Kidney tubule cell (primary cell): ENCODE measurements around the gene GPSM1.

Source experiments
- DNase-seq: peaks from one replicate; pipeline ENCODE4 v3.0.0-alpha.2; 2018; ENCODE audit warnings: low spot score

Gene GPSM1

GRCh38 chr9:136332482-136332983 is 5.2 kb downstream of the GPSM1 start:
- no peak for DNase-seq

- DNase-seq, result no peak
Observed at GRCh38 chr9:136333045-136333444, 5.7 kb downstream of the GPSM1 start.

GRCh38 chr9:136333486-136333885 is 6.1 kb downstream of the GPSM1 start:
- DNase-seq, result no peak

- DNase-seq, result no peak
Observed at GRCh38 chr9:136334541-136334940, 7.2 kb downstream of the GPSM1 start.

- DNase-seq, result no peak
Observed at GRCh38 chr9:136335296-136336155, 8.2 kb downstream of the GPSM1 start.

GRCh38 chr9:136336156-136336870 is 9.0 kb downstream of the GPSM1 start:
- DNase-seq, result no peak

- DNase-seq, result no peak
Observed at GRCh38 chr9:136336881-136337280, 9.5 kb downstream of the GPSM1 start.

GRCh38 chr9:136337416-136338395 is 10.4 kb downstream of the GPSM1 start:
- DNase-seq, result no peak

- DNase-seq, result no peak
Observed at GRCh38 chr9:136338511-136338910, 11.2 kb downstream of the GPSM1 start.

- peak; percentile 64 for DNase-seq
Observed at GRCh38 chr9:136339173-136339957, 12.0 kb downstream of the GPSM1 start.

GRCh38 chr9:136339958-136340310 is 12.6 kb downstream of the GPSM1 start:
- no peak for DNase-seq

- DNase-seq, result no peak
Observed at GRCh38 chr9:136340356-136341041, 13.2 kb downstream of the GPSM1 start.

GRCh38 chr9:136341042-136341655 is 13.8 kb downstream of the GPSM1 start:
- DNase-seq, result no peak

- no peak for DNase-seq
Observed at GRCh38 chr9:136341769-136342168, 14.4 kb downstream of the GPSM1 start.

- peak; percentile 75 for DNase-seq
Observed at GRCh38 chr9:136342181-136343120, 15.1 kb downstream of the GPSM1 start.

- DNase-seq, result no peak
Observed at GRCh38 chr9:136343121-136343883, 16.0 kb downstream of the GPSM1 start.

- DNase-seq, result no peak
Observed at GRCh38 chr9:136343884-136344269, 16.5 kb downstream of the GPSM1 start.
